HS-27A (cell line): ENCODE results near the gene HLA-DMB.
A peak's percentile ranks its signal among the peaks of the same experiment; 100 is the strongest.

Source experiments
- DNase-seq: peaks from one replicate; pipeline ENCODE4 v3.0.0-alpha.2; 2012; ENCODE audit warnings: low read depth, missing footprints

The HLA-DMB gene

GRCh38 chr6:32940656-32941213 lies at the start of gene HLA-DMB:
HLA-DMB (minus strand) TSS chr6:32941028; CDS start chr6:32940807, 221 bp downstream.
- peak; percentile 43 for DNase-seq

- DNase-seq: no peak
These were observed 48.5 kb upstream of the HLA-DMB start for GRCh38 chr6:32989368-32989767.

GRCh38 chr6:32984622-32985389 lies 44.0 kb upstream of the HLA-DMB start:
- peak; percentile 64 for DNase-seq

- no peak for DNase-seq
These were observed 43.3 kb upstream of the HLA-DMB start for GRCh38 chr6:32983964-32984621.

- no peak for DNase-seq
These were observed 42.6 kb upstream of the HLA-DMB start for GRCh38 chr6:32983493-32983848.

GRCh38 chr6:32982702-32983492 lies 42.1 kb upstream of the HLA-DMB start:
- DNase-seq: no peak

GRCh38 chr6:32982084-32982701 lies 41.4 kb upstream of the HLA-DMB start:
- no peak for DNase-seq

GRCh38 chr6:32980488-32981038 lies 39.7 kb upstream of the HLA-DMB start:
- DNase-seq: no peak

- no peak for DNase-seq
These were observed 39.1 kb upstream of the HLA-DMB start for GRCh38 chr6:32979720-32980487.

GRCh38 chr6:32977953-32978324 lies 37.1 kb upstream of the HLA-DMB start:
- DNase-seq: no peak

GRCh38 chr6:32977272-32977952 lies 36.6 kb upstream of the HLA-DMB start:
- no peak for DNase-seq

- no peak for DNase-seq
These were observed 35.7 kb upstream of the HLA-DMB start for GRCh38 chr6:32976334-32977069.

- no peak for DNase-seq
These were observed 35.1 kb upstream of the HLA-DMB start for GRCh38 chr6:32975886-32976285.

GRCh38 chr6:32974541-32975308 lies 33.9 kb upstream of the HLA-DMB start:
- no peak for DNase-seq

- DNase-seq: no peak
These were observed 33.1 kb upstream of the HLA-DMB start for GRCh38 chr6:32974016-32974333.

GRCh38 chr6:32973144-32974015 lies 32.6 kb upstream of the HLA-DMB start:
- no peak for DNase-seq

GRCh38 chr6:32972353-32973143 lies 31.7 kb upstream of the HLA-DMB start:
- no peak for DNase-seq
